GM18498 (cell line): Measurements from ENCODE around the gene PHACTR2.

ENCODE experiments used
- ATAC-seq: cut with Tn5 transposase; IDR thresholded peaks from one replicate; pipeline ENCODE4 v1.9.1; 2021; ENCODE audit warnings: mild to moderate bottlenecking, moderate library complexity; ENCODE audit not compliant: unreplicated experiment

Gene PHACTR2

GRCh38 chr6:143674483-143675381 lies 3.0 kb upstream of the PHACTR2 start:
- ATAC-seq: no peak

DNA sequence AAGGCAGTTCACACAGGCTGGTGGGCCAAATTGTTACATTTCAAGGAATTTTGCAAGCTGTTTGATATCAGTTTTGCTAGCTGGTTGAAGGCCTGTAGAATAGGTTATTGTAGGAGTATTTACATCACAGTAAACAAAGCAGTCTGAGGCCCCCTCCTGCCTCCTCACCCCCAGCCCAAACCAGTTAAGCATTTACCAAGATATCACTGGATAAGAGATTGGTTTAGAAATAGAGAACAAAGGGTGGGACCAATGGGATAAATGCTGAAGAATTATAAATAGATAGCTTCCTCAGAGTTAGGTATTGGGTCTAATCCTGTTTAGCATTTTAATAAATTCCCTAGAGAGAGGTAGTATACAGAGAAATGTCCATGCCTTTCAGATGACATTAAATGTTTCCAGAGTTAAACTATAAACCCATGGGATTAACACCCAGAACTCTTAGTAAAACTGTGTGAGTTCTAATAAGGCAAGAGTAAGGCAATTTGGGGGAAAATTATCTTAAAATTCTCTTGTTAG lies 2.3 kb upstream of the PHACTR2 start:
- no peak for ATAC-seq

- no peak for ATAC-seq
Observed at GRCh38 chr6:143675946-143676345, 1.8 kb upstream of the PHACTR2 start.

- no peak for ATAC-seq
Observed at GRCh38 chr6:143676437-143677045, 1.2 kb upstream of the PHACTR2 start.

- ATAC-seq: no peak
Observed at GRCh38 chr6:143677577-143677890, 231 bp upstream of the PHACTR2 start.

- ATAC-seq: no peak
Observed at GRCh38 chr6:143679041-143679440, 1.3 kb downstream of the PHACTR2 start.

DNA sequence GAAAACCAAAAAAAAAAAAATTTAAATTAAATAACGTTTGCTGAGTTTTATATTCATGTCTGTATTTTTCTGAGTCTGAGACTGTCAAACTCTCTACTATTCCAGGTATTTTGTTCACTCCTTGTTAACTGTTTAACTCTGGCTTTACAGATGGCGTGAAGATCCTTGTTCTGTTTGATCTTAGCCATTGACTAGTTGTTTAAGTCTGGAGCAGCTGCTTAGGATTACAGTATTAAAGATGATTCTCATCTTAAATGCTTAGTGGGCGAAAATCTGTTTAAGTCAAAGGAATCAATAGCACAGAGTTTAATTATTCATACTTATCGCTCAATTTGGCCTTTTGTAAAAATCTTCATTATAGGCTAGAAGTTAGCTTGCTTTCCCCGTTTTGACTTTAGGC lies 2.4 kb downstream of the PHACTR2 start:
- no peak for ATAC-seq

DNA sequence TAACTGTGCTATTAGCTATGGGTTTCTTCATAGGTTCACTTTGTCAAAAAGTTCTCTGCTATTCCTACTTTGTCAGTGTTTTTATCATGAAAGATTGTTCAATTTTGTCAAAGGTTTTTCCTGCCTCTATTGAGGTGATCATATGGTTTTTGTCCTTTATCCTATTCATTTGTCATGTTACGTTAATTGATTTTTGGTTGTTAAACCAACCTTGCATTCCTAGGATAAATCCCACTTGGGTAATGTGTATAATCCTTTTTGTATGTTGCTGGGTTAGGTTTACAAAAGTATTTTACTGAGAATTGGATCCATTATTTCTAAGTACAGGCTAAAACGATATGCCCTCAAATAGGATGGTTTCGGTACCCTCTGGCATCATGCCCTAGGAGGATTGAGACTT lies 5.0 kb downstream of the PHACTR2 start:
- no peak for ATAC-seq

- no peak for ATAC-seq
Observed at GRCh38 chr6:143684486-143684885, 6.7 kb downstream of the PHACTR2 start.

DNA sequence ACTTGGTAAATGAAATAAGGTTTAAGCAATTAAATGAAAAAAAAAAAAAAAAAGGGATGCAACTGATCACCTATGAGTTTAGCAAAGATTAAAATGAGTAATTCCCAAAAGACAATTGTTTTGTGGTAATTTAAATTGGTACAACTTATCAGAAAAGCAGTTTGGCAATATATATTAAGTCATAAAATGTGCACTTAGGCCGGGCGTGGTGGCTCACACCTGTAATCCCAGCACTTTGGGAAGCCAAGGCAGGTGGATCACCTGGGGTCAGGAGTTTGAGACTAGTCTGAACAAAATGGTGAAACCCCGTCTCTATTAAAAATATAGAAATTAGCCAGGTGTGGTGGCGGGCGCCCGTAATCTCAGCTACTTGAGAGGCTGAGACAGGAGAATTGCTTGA lies 7.9 kb downstream of the PHACTR2 start:
- ATAC-seq: no peak

DNA sequence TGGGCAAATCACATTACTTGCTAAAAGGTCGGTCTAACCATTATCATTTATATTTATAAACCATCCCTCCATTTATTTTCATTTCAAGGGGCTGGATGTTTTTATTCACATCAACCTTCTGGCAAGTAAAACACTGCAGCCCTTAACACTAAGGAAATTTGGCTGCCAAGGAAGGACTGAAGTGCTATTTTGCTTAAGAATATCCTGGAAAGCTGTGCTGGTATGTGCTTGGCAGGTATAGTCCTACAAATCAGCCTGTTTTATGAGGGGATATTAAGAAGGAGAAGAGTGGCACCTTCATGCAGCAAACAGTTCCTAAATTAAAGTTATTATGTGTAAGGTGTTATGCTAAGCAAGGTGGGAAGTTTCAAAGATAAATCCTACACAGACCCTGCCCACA lies 9.8 kb downstream of the PHACTR2 start:
- ATAC-seq: no peak

DNA sequence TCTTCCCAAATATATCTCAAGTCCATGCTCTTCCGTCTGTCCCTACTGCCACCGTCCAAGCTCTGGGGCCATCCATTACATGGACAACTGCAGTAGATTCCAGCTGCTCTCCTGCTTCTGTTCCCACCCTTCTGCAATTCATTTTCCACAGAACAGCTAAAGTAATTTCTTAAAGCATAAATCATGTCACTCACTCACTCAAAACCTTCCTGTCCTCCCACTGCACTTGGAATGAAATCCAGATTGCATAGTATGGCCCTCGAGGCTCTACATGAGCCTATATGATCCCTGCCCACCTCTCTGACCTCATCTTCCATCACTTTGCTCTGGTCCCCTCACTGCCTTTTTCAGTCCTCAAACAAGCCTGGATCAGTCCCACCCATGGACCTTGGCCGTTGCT lies 10.9 kb downstream of the PHACTR2 start:
- ATAC-seq: no peak

- no peak for ATAC-seq
Observed at GRCh38 chr6:143689852-143690251, 12.1 kb downstream of the PHACTR2 start.

DNA sequence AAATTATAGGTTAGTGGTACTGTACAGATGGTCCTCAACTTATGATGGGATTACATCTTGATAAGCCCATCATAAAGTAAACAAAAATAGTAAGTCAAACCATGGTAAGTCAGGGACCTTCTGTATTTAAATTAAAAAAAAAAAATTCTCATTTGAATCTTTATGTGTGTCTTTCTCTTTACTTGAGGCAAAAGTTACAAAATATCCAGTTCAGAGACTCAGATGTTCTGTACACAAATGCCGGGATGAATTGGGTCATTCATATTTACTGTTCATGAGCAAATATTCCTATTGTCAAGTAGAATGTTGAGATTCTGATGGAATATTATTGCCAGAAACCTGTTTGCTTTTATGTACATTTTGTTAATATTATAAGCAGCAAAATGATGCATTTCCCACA lies 13.4 kb downstream of the PHACTR2 start:
- no peak for ATAC-seq

- ATAC-seq: no peak
Observed at GRCh38 chr6:143691900-143692636, 14.3 kb downstream of the PHACTR2 start.

GRCh38 chr6:143692696-143693095 lies 14.9 kb downstream of the PHACTR2 start:
- ATAC-seq: no peak

GRCh38 chr6:143694013-143694412 lies 16.2 kb downstream of the PHACTR2 start:
- ATAC-seq: no peak

- ATAC-seq: no peak
Observed at GRCh38 chr6:143694560-143694959, 16.8 kb downstream of the PHACTR2 start.

DNA sequence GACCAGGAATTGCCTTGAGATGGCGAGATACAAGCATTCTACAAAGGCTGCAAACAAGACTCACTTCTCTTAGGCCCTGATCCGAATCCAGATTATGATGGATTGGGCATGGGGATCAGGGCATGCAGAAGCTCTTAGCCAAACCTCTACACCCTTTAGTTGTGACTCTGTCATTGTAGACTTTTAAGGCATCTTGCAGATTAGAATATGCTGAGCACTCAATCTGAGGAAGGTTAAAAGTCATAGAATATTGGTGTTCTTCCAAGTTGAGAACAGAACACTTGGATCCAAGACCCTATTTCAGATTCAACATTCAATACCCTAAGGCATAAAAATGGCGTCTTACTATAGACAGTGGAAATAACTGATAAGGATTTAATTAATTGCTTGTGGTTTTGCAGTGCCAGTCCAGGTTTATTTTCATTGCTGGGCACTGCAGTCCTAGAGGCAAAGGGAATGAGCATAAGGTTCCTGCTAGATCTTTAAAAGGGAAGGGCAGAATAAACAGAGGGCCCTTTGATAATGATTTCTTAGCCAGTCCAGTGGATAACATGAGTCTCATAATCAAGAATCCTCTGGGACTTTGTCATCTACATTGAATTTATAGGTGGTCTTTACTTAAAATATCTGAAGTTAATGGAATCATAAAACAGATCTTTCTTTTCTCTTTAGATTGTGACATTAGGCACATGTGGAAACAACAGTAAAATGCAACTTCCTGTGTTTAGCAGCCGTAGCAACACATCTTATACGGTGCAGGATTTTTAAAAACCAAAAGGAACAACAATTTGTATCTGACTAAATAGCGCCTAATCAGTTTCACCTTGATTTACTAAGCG lies 17.6 kb downstream of the PHACTR2 start:
- ATAC-seq: no peak

- no peak for ATAC-seq
Observed at GRCh38 chr6:143695969-143696663, 18.4 kb downstream of the PHACTR2 start.
